HUES48 (cell line): ENCODE measurements around the gene FAM222A.

Experiments used
- H3K27ac ChIP-seq: one replicate; pipeline ENCODE4 v1.7.0; 2013; ENCODE audit warnings: low read depth, low read length, inconsistent platforms
- H3K27me3 ChIP-seq: 2 replicates; pipeline ENCODE4 v1.6.1; 2013; ENCODE audit warnings: mild to moderate bottlenecking, low read length; ENCODE audit not compliant: control insufficient read depth, insufficient read depth
- H3K36me3 ChIP-seq: 2 replicates; pipeline ENCODE4 v1.6.1; 2013; ENCODE audit warnings: low read length; ENCODE audit not compliant: control insufficient read depth, insufficient read depth
- H3K4me1 ChIP-seq: 2 replicates; pipeline ENCODE4 v1.6.1; 2013; ENCODE audit warnings: mild to moderate bottlenecking, low read length; ENCODE audit not compliant: control insufficient read depth, insufficient read depth
- H3K4me3 ChIP-seq: 2 replicates; pipeline ENCODE4 v1.5.1; 2013; ENCODE audit warnings: mild to moderate bottlenecking, low read depth, low read length
- H3K9ac ChIP-seq: 2 replicates; pipeline ENCODE4 v1.6.1; 2013; ENCODE audit warnings: mild to moderate bottlenecking, low read depth, low read length, moderate library complexity
- H3K9me3 ChIP-seq: 2 replicates; pipeline ENCODE4 v1.6.1; 2013; ENCODE audit warnings: low read length; ENCODE audit not compliant: control insufficient read depth, insufficient read depth

The FAM222A gene

GRCh38 chr12:109740694-109741245 lies 27.1 kb downstream of the FAM222A start:
- H3K27me3 ChIP-seq: no peaks in the 10 kb centered on the region
- H3K27ac ChIP-seq: no peak overlapping the region
- no peak overlapping the region for H3K4me3 ChIP-seq
- H3K9me3 ChIP-seq: no peaks in the 10 kb centered on the region
- no peak overlapping the region for H3K9ac ChIP-seq
- H3K4me1 ChIP-seq: peaks cover 12% of the 10 kb centered on the region
- no peaks in the 10 kb centered on the region for H3K36me3 ChIP-seq

DNA sequence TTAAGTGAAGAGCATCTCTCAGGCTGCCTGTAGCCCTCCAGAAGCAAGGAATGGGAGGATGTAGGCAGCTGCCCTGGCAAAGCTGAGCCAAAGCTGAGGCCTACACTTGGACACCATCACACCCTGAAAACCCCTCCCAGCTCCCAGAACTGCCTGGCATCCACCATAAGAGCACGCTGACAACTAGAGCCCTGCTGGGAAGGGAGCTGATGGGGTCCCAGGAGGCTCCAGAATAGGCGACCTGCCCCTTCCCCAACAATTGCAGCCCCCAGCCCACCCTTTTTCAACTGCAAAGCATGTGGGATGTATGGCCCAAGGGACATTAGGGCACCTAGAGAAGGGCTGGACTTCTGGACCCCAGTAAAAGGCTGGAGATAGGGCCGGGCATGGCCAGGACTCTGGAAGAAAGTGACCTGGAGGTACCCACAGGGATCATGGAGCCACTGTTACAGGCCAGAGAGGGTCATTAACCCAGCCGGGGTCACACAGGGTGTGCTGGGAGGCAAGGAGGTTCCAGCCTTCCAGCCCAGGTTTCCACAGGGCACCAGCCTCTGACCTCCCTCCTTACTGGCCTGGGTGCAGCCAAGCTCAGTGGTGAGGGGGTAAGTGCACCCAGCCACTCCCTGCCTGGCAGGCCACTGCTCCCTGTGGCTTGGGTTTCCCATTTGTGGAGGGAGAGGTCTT lies 27.8 kb downstream of the FAM222A start:
- H3K4me1 ChIP-seq: peaks cover 12% of the 10 kb centered on the region
- H3K27ac ChIP-seq: no peak overlapping the region
- no peaks in the 10 kb centered on the region for H3K36me3 ChIP-seq

DNA sequence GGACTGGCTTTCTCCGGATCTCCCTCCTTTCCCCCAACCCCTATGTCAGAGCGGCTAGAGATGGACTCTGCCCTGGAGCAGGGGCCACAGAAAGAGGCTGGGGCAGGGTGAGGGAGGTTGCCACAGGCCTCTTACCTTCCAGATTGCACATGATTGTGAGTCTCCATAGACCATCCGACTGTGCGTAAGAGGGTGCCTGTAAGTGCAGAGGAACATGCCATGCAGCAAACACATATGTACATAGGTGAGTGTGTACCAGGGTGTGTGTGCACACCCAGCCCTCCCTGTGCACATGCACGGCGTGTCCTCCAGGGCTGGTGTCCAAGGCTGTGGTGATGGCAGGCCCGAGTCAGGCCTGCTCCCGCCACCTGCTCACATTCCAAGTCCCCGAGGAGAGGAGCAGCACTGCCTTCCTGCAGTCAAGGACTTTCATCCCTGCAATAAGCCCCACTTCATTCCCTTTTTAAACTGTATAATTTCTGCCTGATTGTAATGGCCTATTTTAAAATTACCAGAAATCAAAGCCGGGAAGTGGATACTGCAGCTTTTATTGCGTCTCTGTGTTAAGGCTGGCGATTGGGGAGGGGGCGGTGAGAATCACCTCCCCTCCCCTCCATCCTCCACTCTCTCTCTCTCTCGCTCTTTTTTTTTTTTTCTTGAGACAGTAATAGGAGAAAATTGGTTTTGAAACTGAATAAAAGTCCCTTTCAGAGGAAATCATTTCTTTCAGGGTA lies 28.5 kb downstream of the FAM222A start:
- H3K4me3 ChIP-seq: no peak overlapping the region
- peaks cover 7% of the 10 kb centered on the region for H3K4me1 ChIP-seq
- no peaks in the 10 kb centered on the region for H3K9me3 ChIP-seq
- no peaks in the 10 kb centered on the region for H3K36me3 ChIP-seq
- H3K9ac ChIP-seq: no peak overlapping the region
- no peak overlapping the region for H3K27ac ChIP-seq
- H3K27me3 ChIP-seq: no peaks in the 10 kb centered on the region

More for the DNA sequence above, 27.8 kb downstream of the FAM222A start:
- H3K27me3 ChIP-seq: no peaks in the 10 kb centered on the region
- H3K9ac ChIP-seq: no peak overlapping the region
- H3K9me3 ChIP-seq: no peaks in the 10 kb centered on the region
- H3K4me3 ChIP-seq: no peak overlapping the region

DNA sequence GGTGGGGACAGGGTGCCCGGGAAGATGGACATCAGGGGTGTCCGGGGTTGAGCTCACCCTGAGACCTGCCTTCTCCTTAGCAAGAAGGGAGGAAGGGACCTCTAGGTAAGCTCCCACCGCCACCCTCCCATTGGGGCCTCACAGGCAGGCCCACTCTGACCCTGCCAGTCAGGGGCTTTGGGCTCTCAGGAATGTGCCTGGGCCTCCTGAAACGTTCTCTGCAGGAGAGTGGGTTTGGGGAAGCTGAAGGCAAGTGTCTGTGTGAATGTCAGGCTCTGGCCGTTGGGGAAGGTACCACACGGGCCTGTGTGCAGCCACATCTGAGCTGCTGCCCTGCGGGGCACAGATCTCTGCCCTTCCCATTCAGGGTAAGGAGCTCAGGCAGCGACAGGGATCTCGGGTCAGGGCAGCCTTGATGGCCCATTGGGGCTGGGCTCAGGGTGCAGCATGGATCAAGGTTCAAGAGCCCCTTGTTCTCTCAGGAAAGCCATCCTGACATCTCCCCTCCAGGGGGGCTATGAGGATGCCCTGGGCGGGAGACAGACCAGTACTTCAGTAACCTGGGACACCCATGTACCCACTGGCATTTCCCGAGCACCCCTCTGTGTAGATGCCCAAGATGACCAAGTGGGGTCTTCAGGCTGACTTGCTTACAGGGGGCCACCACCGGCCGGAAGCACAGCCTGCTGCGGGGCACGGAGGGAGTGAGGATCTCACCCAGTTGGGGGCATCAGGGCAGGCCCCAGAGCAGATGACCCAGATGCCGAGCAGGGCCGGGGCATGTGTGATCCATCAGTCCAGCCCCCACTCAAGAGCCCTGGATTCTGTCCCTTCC lies 29.7 kb downstream of the FAM222A start:
- no peak overlapping the region for H3K27ac ChIP-seq
- H3K4me3 ChIP-seq: no peak overlapping the region
- no peaks in the 10 kb centered on the region for H3K9me3 ChIP-seq
- no peaks in the 10 kb centered on the region for H3K4me1 ChIP-seq
- no peaks in the 10 kb centered on the region for H3K27me3 ChIP-seq
- no peaks in the 10 kb centered on the region for H3K36me3 ChIP-seq
- no peak overlapping the region for H3K9ac ChIP-seq

GRCh38 chr12:109744026-109744425 lies 30.4 kb downstream of the FAM222A start:
- Histone ChIP-seq H3K27me3 (no peaks in the 10 kb centered on the region), H3K4me1 (no peaks in the 10 kb centered on the region), H3K4me3 (no peak overlapping the region), H3K36me3 (no peaks in the 10 kb centered on the region), H3K27ac (no peak overlapping the region), H3K9ac (no peak overlapping the region), H3K9me3 (no peaks in the 10 kb centered on the region)

DNA sequence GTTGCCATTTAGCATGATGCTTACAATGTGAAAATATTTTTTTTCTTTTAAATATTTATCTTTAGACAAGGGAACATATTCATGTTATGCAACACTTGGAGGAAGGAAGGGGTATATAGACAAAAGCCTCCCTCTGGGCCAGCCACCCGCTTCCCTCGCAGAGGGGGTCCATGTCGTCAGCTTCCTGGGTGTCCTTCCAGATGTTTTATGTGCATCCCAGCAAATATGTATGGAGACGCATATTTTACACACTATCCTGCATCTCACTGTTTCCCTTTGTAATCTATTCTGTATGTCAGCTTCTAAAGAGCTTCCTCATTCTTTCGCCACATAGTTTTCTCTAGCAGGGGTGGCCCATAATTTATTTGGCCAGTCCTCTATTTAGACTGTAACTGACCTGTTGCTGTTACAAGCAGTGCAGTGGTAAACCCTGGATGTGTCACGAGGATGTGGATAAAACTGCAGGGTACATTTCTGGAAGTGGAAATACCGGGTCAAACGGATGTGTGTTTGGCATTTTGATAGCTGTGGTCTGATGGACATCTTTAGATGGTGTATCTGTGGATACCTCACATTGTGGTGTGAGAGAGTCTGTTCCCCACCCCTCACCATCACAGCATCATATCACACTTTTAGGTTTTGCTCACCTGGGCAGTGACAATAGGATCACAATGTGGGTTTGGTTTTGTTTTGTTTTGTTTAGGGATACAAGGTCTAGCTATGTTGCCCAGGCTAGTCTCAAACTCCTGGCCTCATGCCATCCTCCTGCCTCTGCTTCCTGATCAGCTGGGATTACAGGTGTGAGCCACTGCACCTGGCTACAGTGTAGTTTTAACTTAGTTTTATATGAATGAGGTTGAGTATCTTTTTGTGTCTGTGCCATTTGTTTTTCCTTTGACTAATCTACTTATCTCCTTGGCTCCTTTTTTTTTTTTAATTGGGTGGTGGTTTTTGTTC lies 31.6 kb downstream of the FAM222A start:
- H3K27ac ChIP-seq: no peak overlapping the region
- no peak overlapping the region for H3K9ac ChIP-seq
- no peaks in the 10 kb centered on the region for H3K4me1 ChIP-seq
- H3K36me3 ChIP-seq: no peaks in the 10 kb centered on the region
- H3K4me3 ChIP-seq: no peak overlapping the region
- no peaks in the 10 kb centered on the region for H3K9me3 ChIP-seq
- H3K27me3 ChIP-seq: no peaks in the 10 kb centered on the region

GRCh38 chr12:109752117-109753053 lies 38.8 kb downstream of the FAM222A start:
- no peak overlapping the region for H3K9ac ChIP-seq
- no peaks in the 10 kb centered on the region for H3K4me1 ChIP-seq
- H3K36me3 ChIP-seq: no peaks in the 10 kb centered on the region
- H3K4me3 ChIP-seq: no peak overlapping the region
- no peaks in the 10 kb centered on the region for H3K27me3 ChIP-seq
- no peaks in the 10 kb centered on the region for H3K9me3 ChIP-seq
- H3K27ac ChIP-seq: no peak overlapping the region

DNA sequence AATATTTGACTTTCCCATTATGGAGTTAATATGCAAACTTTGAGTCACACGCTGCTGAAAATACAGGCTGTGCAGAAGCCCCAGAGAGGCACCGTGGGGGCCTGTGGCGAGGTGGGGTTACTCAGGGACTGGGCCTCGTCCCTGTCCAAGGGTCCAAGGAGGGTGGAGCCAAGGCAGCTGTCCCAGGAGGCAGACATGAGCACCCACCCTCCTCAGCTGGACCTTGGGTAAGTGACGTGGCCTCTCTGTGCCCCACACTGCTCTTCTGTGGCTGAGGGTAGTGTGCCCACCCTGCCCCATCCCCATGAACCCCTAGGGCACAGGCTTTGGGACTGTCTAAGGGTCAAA lies 39.4 kb downstream of the FAM222A start:
- H3K27ac ChIP-seq: no peak overlapping the region
- no peaks in the 10 kb centered on the region for H3K9me3 ChIP-seq

DNA sequence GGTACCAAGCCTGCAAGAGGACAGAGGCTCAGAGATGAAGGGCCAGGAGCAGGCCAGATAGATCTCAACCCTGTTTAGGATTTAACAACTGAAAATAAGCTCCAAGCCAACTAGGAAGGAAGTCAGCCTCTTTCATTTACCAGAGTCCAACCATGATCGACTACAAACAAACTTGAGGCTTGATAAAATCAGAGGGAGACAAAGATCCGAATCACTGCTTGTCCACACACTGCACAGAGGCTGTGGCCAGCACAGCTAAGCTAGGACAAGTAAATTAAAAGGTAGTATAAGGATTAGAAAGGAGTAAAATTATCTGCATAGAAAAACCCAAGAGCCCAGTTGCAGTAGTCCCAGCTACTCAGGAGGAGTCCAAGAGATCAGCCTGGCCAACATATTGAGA lies 40.3 kb downstream of the FAM222A start:
- Histone ChIP-seq H3K4me1 (peaks cover 9% of the 10 kb centered on the region; the same call in 1 of the 2 replicates), H3K36me3 (no peaks in the 10 kb centered on the region), H3K27me3 (no peaks in the 10 kb centered on the region), H3K9ac (no peak overlapping the region), H3K9me3 (no peaks in the 10 kb centered on the region), H3K27ac (no peak overlapping the region), H3K4me3 (no peak overlapping the region)

More for the DNA sequence above, 39.4 kb downstream of the FAM222A start:
- H3K9ac ChIP-seq: no peak overlapping the region
- no peaks in the 10 kb centered on the region for H3K27me3 ChIP-seq
- peaks cover 1% of the 10 kb centered on the region; the same call in 1 of the 2 replicates for H3K4me1 ChIP-seq
- H3K36me3 ChIP-seq: no peaks in the 10 kb centered on the region
- no peak overlapping the region for H3K4me3 ChIP-seq
